SH-SY5Y (cell line): ENCODE data around the gene VSTM4.

Experiments
- GATA2 ChIP-seq: IDR thresholded peaks from 2 replicates; pipeline ENCODE4 v1.6.1; 2011; ENCODE audit warnings: mild to moderate bottlenecking, low read depth, low read length
- GATA3 ChIP-seq: IDR thresholded peaks from 2 replicates; pipeline ENCODE4 v1.6.1; 2011; ENCODE audit warnings: low read depth, mild to moderate bottlenecking, low read length, moderate library complexity

GRCh38 chr10:49033939-49034338, 81.4 kb downstream of the VSTM4 start:
- no peak for TF ChIP-seq GATA3
- TF ChIP-seq GATA2 = no peak
